SK-MEL-5 (cell line): ENCODE measurements around the gene CDK5. TPM values are rescaled to one million over a fixed set of nuclear protein-coding genes. Genes with fewer than 3 reads are reported as not detected.
"Not testable (repeated sequence)": the region's sequence is repeated elsewhere in the genome, so short reads cannot be mapped to it uniquely, and the experiment has no call there.

Source experiments
- DNase-seq: peaks from one replicate; pipeline ENCODE4 v3.0.0-alpha.2; 2016; ENCODE audit warnings: low read depth, low spot score
- in situ Hi-C: cut with HindIII; loops from 2 replicates; pipeline ENCODE4 v1.10.0; 2016; ENCODE audit warnings: low sequenced_read_pairs, high pct_unique_total_duplicates, low pct_unique_long_range_greater_than_20kb
- total RNA-seq: library from RNA; depleted of rRNA; stranded (reverse); fragments of >200 nt; shearing (Covaris generic); gene quantifications from 2 replicates; pipeline ENCODE4 v1.2.3, GENCODE V29; 2014; rRNA removed

Gene CDK5
- total RNA-seq, 1 experiment from 2014 or later = 80.8 TPM

GRCh38 chr7:151013356-151013732 lies 44.4 kb downstream of the CDK5 start:
- DNase-seq = no peak
- in situ Hi-C loops = no loop called here

DNA sequence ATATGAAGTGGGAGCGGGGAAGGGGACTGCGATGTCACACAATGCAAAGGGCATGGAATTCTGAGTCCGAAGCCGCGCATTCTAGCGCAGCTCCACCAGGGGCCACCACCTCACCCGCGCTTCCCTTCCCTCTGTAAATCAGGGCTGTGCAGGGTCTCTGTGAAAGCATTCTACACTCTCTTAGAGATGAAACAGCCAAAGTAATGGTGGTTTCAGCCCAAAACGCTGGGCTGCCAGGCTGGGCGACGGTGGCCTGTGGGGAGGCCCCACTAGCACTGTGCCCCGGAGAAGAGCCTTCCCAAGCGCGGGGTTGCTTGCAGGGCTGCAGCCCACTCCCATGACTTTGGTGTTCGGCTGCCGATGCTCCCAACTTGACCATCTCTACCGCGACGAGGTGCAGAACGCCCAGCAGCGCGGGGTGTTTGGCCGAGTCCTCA lies 44.8 kb downstream of the CDK5 start:
- in situ Hi-C loops = no loop called here

GRCh38 chr7:151012031-151012692 lies 45.5 kb downstream of the CDK5 start:
- in situ Hi-C loops = no loop called here

More for the DNA sequence above, 44.8 kb downstream of the CDK5 start:
- DNase-seq = peak; percentile 66

DNA sequence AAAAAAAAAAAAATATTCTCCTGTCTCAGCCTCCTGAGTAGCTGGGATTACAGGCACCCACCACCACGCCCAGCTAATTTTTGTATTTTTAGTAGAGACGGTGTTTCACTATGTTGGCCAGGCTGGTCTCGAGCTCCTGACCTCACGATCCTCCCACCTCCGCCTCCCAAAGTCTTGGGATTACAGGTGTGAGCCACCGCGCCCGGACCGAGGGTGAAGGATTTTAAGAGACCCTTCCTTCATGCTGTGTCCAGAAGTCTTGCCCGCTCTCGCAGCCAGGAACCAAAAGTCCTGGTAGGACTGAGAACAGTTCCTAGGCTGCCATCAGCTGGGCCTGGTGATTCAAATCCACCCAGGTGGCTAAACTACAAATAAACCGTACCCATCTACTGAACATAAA lies 46.1 kb downstream of the CDK5 start:
- in situ Hi-C loops, DNase-seq: not testable (repeated sequence)

More at GRCh38 chr7:151012031-151012692, 45.5 kb downstream of the CDK5 start:
- DNase-seq = no peak

DNA sequence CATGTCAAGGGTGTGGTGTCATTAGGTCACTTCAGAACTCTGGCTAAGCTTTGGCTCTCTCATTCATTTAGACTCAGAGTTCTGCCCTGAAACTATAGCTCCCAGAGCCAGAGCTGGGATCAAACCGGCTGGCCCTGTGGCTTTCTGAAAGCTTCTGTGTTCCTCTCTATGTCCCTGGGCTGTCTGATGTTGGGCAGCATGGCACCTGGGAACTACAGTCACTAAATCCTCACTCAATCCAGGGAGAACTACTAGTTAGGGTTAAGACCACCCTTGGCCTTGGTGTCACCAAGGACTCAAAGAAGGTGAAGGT lies 46.6 kb downstream of the CDK5 start:
- no peak for DNase-seq
- in situ Hi-C loops = no loop called here

DNA sequence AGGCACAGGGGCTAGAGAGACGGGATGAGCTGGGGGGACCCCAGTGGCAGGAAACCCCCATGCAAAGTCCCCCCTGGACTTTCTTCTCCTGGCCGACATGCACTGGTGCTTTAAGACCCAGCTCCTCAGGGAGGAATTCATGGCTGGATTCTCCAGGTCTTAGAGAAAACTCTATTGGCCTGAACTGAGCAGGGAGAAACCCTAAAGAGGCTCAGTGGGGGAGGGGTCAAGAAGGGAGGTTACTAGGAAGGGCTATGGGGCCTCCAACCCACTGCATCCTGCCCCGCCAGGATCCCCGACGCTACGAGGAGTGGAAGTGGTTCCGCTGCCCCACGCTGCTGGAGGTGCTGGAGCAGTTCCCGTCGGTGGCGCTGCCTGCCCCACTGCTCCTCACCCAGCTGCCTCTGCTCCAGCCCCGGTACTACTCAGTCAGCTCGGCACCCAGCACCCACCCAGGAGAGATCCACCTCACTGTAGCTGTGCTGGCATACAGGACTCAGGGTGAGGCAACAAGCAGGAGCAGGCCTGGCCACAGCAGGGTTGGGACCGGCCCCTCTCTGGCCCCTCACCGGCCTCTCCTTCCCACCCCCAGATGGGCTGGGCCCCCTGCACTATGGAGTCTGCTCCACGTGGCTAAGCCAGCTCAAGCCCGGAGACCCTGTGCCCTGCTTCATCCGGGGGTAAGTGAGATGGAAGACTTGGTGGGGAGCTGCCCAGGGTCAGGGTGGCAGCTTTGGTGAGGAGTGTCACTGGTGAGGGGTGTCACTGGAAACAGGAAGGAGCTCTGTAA lies 47.2 kb downstream of the CDK5 start:
- in situ Hi-C loops = no loop called here
- no peak for DNase-seq

GRCh38 chr7:151010037-151010306 lies 47.7 kb downstream of the CDK5 start:
- in situ Hi-C loops = no loop called here

GRCh38 chr7:151009327-151010036 lies 48.2 kb downstream of the CDK5 start:
- in situ Hi-C loops = no loop called here
- DNase-seq = no peak

More at GRCh38 chr7:151010037-151010306, 47.7 kb downstream of the CDK5 start:
- no peak for DNase-seq

DNA sequence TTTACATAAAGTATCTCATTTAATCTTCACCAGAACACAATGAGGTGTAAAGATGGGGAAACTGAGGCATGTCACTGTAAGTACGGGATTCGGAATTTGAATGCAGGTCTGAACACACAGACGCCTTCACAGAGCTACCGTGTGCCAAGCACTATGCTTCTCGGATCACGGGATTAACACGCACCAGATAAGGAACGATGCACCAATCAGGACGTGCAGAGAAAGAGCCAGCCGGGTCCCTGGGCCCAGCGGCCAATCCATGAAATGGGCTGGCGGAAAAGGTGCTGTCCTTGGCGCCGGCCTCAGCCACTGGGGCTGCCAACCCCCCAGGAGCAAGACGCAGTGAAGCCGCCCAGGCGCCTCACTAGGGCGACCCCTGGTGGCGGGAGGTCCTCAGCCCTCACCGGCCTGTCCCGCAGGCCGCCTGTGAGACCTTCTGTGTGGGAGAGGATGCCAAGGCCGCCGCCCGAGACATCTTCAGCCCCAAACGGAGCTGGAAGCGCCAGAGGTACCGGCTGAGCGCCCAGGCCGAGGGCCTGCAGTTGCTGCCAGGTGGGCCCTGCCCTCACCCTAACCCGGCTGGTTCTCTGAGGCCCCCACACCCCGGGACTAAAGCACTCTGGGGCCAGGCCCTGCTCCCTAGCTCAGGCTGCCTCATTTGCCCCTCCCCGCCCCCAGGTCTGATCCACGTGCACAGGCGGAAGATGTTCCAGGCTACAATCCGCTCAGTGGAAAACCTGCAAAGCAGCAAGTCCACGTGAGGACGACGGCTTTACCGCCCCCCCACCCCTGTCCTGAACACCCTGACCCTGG lies 49.0 kb downstream of the CDK5 start:
- no peak for DNase-seq
- in situ Hi-C loops = no loop called here

- in situ Hi-C loops = no loop called here
- DNase-seq = no peak
Observed at GRCh38 chr7:151008143-151008510, 49.6 kb downstream of the CDK5 start.

- no peak for DNase-seq
- in situ Hi-C loops = no loop called here
Observed at GRCh38 chr7:151007469-151007898, 50.2 kb downstream of the CDK5 start.

DNA sequence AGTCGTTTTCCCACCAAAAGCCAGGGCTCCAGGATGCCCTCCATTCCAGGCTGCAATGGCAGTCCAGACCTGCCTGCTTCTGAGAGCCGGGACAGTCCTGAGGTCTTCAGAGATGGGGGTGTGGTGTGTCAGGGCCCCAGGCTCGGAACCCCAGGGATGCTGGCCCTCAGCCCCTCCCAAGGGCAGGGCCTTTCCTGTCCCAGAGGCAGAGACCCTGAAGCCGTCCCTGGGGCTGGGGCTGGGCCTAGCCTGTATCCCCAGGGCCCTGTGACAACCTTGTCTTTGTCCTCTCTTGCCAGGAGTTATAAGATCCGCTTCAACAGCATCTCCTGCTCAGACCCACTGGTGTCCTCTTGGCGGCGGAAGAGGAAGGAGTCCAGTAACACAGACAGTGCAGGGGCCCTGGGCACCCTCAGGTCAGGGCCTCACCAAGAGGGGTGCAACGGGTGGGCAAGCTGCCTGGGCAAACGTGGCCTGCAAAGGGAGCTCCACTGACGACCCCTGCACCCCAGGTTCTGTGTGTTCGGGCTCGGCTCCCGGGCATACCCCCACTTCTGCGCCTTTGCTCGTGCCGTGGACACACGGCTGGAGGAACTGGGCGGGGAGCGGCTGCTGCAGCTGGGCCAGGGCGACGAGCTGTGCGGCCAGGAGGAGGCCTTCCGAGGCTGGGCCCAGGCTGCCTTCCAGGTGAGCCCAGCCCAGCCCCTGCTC lies 51.0 kb downstream of the CDK5 start:
- in situ Hi-C loops = no loop called here
- DNase-seq = no peak

- DNase-seq = no peak
- in situ Hi-C loops = no loop called here
Observed at GRCh38 chr7:151005566-151005965, 52.1 kb downstream of the CDK5 start.

Other genes with a start within 250 kb of the CDK5 start
- 0.05 and 0.21 TPM in 2 replicates for gene AOC1, start 205.4 kb downstream of the CDK5 start, total RNA-seq
- 0.05 and 0.37 TPM in 2 replicates for gene KCNH2, start 79.6 kb downstream of the CDK5 start, total RNA-seq
- 0.03 TPM in 1 of 2 replicates, not detected in the other for gene NOS3, start 66.9 kb downstream of the CDK5 start, total RNA-seq
- gene ATG9B, start 33.4 kb downstream of the CDK5 start, total RNA-seq = 0.13 and 0.27 TPM in 2 replicates
- gene ABCB8, start 29.4 kb downstream of the CDK5 start, total RNA-seq = 47.9 and 55.7 TPM in 2 replicates
- gene ASIC3, start 9.4 kb downstream of the CDK5 start, total RNA-seq = 0.42 and 0.93 TPM in 2 replicates
- gene SLC4A2, start 1.7 kb upstream of the CDK5 start, total RNA-seq = 286 and 311 TPM in 2 replicates
- 113 and 130 TPM in 2 replicates for gene FASTK, start 22.9 kb upstream of the CDK5 start, total RNA-seq
- gene TMUB1, start 25.6 kb upstream of the CDK5 start, total RNA-seq = 38.5 and 38.9 TPM in 2 replicates
- gene AGAP3, start 28.6 kb upstream of the CDK5 start, total RNA-seq = 79.6 and 84.4 TPM in 2 replicates
- not detected in 2 replicates for gene GBX1, start 109.8 kb upstream of the CDK5 start, total RNA-seq
- not detected in 2 replicates for gene ASB10, start 129.4 kb upstream of the CDK5 start, total RNA-seq
- gene H2BK1, start 152.6 kb upstream of the CDK5 start, total RNA-seq = not detected in 2 replicates
- gene ABCF2, start 169.3 kb upstream of the CDK5 start, total RNA-seq = 93.5 and 94.6 TPM in 2 replicates
- 44.0 and 45.7 TPM in 2 replicates for gene CHPF2, start 174.6 kb upstream of the CDK5 start, total RNA-seq
- 22.9 and 24.3 TPM in 2 replicates for gene SMARCD3, start 190.8 kb upstream of the CDK5 start, total RNA-seq